ENCODE data around the gene SLC3A2.
"Not testable (repeated sequence)": the region's sequence is repeated elsewhere in the genome, so short reads cannot be mapped to it uniquely, and the experiment has no call there.

The SLC3A2 gene

GRCh38 chr11:62930666-62931065, 50.0 kb downstream of the SLC3A2 start:
- no peak for DNase-seq (ENCODE audit: low read depth)

- DNase-seq (ENCODE audit: low read depth) = no peak
Observed at GRCh38 chr11:62931499-62932278, 51.0 kb downstream of the SLC3A2 start.

GRCh38 chr11:62933285-62933684, 52.6 kb downstream of the SLC3A2 start:
- DNase-seq (ENCODE audit: low read depth) = no peak

- no peak for DNase-seq (ENCODE audit: low read depth)
Observed at GRCh38 chr11:62933750-62934495, 53.2 kb downstream of the SLC3A2 start.

GRCh38 chr11:62934496-62934785, 53.7 kb downstream of the SLC3A2 start:
- DNase-seq (ENCODE audit: low read depth) = no peak

- not testable (repeated sequence) for DNase-seq (ENCODE audit: low read depth)
Observed at GRCh38 chr11:62937528-62937927, 56.8 kb downstream of the SLC3A2 start.
